ENCODE results near the gene NFX1.
"Not testable (repeated sequence)": the region's sequence is repeated elsewhere in the genome, so short reads cannot be mapped to it uniquely, and the experiment has no call there.

NFX1 gene

DNA sequence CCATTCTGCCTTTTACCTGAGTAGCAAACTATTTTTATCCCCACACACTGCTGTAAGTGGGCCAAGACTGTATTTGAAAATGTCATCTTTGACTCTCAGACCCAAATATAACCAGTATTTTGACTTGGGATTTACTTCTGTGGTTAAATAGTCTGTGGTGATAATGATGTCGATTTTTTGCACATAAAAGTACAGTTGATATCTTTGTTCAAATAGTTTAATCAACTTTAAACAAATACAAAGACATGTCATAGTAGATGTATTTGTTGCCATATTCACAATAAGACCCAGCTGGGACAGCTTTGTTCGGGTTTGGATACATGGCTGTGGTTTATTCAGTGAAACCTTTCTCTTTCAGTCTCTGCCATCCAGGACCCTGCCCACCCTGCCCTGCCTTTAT lies 20.4 kb downstream of the NFX1 start:
- DNase-seq (ENCODE audit: low read depth): no peak

DNA sequence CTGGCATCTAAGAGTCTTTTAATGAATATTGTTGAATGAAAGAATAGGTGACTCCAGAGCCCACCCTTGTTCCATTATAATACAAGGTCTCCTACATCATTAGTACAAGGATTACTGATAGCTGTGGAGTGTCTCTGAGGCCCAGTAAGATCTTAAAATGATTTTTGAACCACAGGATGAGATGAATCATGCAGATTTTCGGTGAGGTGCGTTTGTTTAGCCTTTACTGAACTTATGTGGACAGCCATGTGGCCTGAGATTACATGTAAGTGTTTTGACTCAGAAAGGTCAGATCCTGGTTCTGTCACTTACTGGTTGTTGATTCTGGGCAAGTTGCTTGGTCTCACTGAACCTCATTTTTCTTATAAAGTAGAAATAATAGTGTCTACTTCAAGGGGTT lies 21.6 kb downstream of the NFX1 start:
- peak; percentile 34 for DNase-seq (ENCODE audit: low read depth)

DNA sequence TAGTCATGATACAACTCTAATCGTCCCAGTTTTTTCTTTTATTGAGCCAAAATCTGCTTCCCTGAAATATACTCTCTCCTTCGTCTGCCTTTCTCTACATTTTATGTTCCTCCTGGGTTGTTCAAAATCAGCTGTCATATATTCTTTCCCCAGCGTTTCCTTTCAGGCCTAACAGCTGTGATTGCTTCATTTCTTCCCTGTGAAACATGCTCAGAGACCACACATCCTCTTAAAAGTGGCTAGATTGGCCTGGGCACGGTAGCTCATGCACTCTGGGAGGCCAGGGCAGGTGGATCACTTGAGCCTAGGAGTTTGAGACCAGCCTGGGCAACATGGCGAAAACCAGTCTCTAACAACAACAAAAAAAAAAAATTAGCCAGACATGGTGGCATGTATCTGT lies 25.1 kb downstream of the NFX1 start:
- peak; percentile 48 for DNase-seq (ENCODE audit: low read depth)

DNA sequence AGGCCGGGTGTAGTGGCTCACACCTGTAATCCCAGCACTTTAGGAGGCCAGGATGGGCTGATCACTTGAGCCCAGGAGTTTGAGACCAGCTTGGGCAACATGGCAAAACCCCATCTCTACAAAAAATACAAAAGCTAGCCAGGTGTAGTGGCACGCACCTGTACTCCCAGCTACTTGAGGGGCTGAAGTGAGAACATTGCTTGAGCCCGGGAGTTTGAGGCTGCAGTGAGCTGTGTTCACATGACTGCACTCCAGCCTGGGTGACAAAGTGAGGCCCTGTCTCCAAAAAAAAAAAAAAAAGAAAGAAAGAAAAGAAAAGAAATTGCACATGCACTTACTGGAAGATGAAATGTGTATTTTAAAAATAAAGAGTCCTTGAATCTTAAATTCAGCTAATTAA lies 26.8 kb downstream of the NFX1 start:
- DNase-seq (ENCODE audit: low read depth): not testable (repeated sequence)

DNA sequence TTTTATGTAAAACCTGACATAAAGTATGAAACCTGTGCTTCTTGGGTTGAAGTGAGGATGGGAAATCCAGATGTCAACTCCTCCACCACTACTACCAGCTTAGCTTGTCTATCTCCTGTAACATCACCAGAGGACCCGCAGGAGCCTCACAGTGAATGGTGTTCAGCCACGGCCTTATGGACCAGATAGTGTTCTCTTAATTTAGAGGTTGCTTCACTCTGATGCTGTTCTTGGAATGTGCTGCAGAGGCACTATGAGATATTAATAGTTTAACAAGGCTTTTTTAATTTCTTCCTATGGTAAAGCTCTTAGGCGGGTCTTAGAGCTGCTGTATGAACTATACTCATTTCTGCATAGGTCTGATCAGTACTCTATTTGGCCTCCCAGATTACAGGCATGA lies 27.9 kb downstream of the NFX1 start:
- DNase-seq (ENCODE audit: low read depth): no peak

GRCh38 chr9:33318781-33319180 lies 28.5 kb downstream of the NFX1 start:
- DNase-seq (ENCODE audit: low read depth): no peak

- no peak for DNase-seq (ENCODE audit: low read depth)
These were observed 29.9 kb downstream of the NFX1 start for GRCh38 chr9:33320230-33320567.

GRCh38 chr9:33320568-33321261 lies 30.4 kb downstream of the NFX1 start:
- DNase-seq (ENCODE audit: low read depth): peak; percentile 97

DNA sequence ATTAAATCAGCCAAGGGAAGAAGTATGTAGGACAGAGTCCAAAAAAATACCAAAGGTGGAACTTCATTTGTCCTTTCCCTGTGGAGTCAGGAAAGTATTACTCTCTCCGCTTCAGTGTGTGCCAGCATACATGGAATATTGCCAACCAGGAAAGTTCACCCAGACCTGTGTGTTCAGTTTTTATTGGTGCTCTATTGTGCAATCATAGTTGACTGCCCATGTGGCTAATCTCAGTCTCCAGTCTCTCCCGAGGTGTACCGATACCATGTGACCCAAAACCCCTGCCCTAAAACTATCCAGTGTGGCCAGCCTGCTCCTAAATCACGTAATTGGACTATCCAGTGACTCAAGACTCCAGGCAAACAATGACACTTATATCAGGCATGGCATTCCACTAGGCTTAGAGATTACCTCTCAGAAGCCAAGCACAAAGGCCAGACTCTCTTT lies 38.8 kb downstream of the NFX1 start:
- peak; percentile 93 for DNase-seq (ENCODE audit: low read depth)

- DNase-seq (ENCODE audit: low read depth): peak; percentile 60
These were observed 39.7 kb downstream of the NFX1 start for GRCh38 chr9:33329979-33330378.

- DNase-seq (ENCODE audit: low read depth): no peak
These were observed 41.1 kb downstream of the NFX1 start for GRCh38 chr9:33331377-33331891.

GRCh38 chr9:33332011-33332410 lies 41.7 kb downstream of the NFX1 start:
- no peak for DNase-seq (ENCODE audit: low read depth)

GRCh38 chr9:33332956-33333355 lies 42.6 kb downstream of the NFX1 start:
- DNase-seq (ENCODE audit: low read depth): peak; percentile 17

- DNase-seq (ENCODE audit: low read depth): no peak
These were observed 49.9 kb downstream of the NFX1 start for GRCh38 chr9:33340186-33340585.

DNA sequence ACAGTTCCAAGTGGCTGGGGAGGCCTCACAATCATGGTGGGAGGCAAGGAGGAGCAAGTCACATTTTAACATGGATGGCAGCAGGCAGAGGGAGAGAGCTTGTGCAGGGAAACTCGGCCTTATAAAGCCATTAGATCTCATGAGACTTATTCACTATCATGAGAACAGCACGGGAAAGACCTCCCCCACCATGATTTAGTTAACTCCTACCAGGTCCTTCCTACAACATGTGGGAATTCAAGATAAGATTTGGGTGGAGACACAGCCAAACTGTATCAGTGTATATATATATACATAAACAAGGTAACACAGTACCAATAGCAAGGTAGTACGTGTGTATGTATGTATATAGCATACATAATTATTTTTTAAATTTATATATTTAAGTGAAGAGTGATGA lies 50.9 kb downstream of the NFX1 start:
- no peak for DNase-seq (ENCODE audit: low read depth)

- DNase-seq (ENCODE audit: low read depth): no peak
These were observed 53.8 kb downstream of the NFX1 start for GRCh38 chr9:33344145-33344544.

DNA sequence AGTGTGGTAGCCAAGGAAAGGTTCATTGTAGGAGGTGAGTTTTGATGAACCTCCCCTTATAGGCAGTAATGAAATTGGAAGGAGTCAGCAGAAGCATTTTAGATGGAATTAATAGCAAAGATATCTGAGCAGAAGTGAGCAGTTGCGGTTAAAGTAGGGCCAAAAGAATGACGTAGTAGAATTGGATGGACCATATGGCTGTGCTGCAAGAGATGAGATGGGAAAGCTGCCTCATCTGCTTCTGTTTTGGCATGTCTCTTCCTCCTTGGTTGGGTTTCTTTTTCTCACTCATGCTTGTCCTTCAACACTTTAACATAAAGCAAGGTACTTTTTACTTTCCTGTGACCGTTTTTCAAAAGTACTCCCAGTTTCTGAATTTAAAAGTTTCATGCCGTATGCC lies 56.2 kb downstream of the NFX1 start:
- DNase-seq (ENCODE audit: low read depth): no peak

DNA sequence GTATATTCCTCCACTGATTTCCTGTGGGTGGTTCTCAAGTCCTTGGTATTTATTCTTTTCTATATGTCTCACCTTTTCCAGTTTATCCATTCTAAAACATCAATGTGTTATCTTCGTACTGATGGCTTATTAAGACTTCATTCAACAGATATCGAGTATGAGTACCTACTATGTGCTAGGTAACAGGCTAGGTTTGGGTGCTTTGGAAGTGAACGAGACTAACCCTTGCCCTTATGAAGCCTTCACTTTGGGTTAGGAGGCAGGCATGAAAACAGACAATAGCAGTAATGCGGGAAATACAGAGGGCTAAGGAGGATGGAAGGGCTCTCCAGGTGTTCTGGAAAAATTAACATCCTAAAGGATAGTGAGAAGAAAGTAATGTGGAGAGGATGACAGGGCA lies 58.7 kb downstream of the NFX1 start:
- no peak for DNase-seq (ENCODE audit: low read depth)

DNA sequence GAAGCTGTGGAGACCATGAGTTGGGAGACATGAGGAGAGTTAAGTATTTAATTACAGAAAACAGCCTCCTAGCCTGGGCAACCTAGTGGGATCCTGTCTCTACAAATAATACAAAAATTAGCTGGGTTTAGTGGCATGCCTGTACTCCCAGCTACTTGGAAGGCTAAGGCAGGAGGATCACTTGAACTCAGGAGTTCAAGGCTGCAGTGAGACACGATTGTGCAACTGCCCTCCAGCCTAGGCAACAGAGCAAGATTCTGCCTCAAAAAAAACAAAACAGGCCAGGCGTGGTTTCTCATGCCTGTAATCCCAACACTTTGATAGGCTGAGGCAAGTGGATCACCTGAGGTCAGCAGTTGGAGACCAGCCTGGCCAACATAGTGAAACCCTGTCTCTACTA lies 59.4 kb downstream of the NFX1 start:
- DNase-seq (ENCODE audit: low read depth): peak; percentile 31

DNA sequence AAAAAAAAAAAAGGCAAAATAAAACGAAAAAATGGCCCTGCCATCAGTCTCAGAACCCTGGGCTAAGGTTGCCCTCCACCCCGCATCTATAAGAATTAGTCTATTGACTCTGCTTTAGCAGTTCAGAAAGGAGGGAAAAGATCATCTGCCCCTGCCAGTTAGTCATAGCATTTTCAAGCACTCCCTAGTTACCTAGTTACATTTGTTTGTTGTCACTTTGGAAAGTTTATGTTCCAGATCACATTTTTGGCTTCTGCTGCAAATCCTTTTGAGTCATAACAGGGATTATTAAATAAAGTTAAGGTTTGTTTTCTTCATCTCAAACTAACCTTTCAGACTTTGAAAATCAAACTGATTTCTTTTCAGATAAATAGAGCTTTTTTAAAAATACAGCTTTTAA lies 60.0 kb downstream of the NFX1 start:
- DNase-seq (ENCODE audit: low read depth): peak; percentile 92

DNA sequence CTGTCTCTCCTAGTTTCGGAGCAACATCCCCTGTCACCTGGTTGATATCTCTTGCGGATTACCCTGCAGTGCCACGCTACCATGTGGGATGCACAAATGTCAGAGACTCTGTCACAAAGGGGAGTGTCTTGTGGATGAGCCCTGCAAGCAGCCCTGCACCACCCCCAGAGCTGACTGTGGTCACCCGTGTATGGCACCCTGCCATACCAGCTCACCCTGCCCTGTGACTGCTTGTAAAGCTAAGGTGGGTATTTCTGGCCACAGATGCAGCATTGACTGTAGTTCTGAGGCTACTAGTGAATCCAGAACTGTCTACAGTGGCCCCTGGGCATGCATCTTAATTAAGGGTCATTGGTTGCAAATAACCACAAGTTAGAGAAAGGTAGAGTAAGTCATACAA lies 61.2 kb downstream of the NFX1 start:
- DNase-seq (ENCODE audit: low read depth): no peak

- peak; percentile 99 for DNase-seq (ENCODE audit: low read depth)
These were observed 64.4 kb downstream of the NFX1 start for GRCh38 chr9:33354651-33355211.

- no peak for DNase-seq (ENCODE audit: low read depth)
These were observed 65.6 kb downstream of the NFX1 start for GRCh38 chr9:33355933-33356332.

DNA sequence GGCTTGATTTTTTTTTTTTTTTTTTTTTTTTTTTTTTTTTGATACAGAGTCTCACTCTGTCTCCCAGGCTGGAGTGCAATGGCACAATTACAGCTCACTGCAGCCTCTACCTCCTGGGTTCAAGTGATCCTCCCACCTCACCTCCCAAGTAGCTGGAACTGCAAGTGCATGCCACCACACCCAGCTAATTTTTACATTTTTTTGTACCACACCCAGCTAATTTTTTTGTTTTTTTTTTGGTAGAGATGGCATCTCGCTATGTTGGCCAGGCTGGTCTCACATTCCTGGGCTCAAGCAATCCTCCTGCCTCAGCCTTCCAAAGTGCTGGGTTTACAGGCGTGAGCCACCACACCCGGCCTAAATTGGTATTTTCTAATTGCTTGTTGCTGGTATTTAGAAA lies 68.3 kb downstream of the NFX1 start:
- DNase-seq (ENCODE audit: low read depth): not testable (repeated sequence)
